GM12874 (cell line): ENCODE results near the gene SEC23IP.

Experiments
- CTCF ChIP-seq: IDR thresholded peaks from 2 replicates; pipeline ENCODE4 v1.5.1; 2011; ENCODE audit warnings: low read depth, mild to moderate bottlenecking, control low read depth, low read length, moderate library complexity; ENCODE audit not compliant: insufficient read depth

The SEC23IP gene

GRCh38 chr10:119919826-119920225, 27.3 kb downstream of the SEC23IP start:
- TF ChIP-seq CTCF, result no peak

DNA sequence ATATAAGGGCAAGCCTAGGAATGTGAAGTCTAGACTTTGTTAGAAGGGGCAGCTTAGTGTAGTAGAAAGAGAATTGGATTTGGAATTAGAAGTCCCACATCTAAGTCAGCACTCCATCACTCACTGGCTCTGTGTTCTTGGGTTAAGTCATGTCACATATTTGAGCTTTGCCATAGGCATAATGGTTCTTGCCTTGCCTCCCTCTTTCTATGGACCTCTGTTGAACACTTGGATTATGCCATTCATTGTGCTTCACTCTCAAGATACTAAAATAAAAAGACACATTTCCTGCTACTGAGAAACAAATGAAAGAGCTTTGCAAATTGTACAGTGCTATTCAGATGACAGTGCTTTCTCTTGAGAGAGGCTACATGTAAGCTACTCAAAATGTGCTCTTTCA, 35.9 kb downstream of the SEC23IP start:
- no peak for TF ChIP-seq CTCF

- no peak for TF ChIP-seq CTCF
Measured at GRCh38 chr10:119931871-119932270, 39.3 kb downstream of the SEC23IP start.

DNA sequence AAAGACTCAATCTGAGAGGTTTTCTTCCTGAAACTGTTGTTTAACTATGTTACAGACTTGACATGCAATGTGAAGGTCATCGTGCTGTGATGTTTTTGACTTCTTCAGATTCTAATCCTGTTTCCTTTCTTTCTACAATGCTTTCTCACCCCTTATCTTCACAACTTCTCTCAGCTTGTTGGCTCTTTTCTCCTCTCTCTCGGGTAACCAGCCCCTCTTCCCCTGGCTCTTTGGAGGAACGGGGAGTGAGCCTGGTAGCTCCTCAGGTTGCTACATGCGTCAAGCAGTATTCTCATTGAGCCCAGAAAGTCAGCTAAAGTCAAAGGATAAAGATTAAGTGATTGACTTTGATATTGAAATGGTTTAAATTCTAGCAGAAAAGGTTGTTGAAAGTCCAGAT, 40.1 kb downstream of the SEC23IP start:
- TF ChIP-seq CTCF, result no peak

DNA sequence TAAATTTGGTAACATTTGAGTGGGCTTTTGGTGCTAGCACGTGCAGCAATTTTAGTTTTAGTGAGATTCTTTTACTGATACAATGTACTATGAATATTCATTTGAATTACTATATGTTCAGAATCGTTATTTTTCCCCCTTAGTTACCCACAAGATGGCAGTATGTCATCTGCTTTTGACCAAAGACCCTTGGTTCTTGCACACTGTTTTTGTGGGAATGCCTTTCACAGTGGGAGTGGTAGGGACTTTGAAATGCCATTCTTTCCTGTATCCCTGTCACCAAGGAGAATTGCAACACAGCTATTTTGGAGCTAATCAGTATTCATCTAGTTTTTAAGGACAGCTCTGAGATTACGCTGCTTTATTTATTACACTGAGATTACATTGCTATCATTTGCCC, 40.6 kb downstream of the SEC23IP start:
- TF ChIP-seq CTCF, result no peak

GRCh38 chr10:119940487-119940886, 48.0 kb downstream of the SEC23IP start:
- no peak for TF ChIP-seq CTCF

- no peak for TF ChIP-seq CTCF
Measured at GRCh38 chr10:119942973-119943372, 50.4 kb downstream of the SEC23IP start.

DNA sequence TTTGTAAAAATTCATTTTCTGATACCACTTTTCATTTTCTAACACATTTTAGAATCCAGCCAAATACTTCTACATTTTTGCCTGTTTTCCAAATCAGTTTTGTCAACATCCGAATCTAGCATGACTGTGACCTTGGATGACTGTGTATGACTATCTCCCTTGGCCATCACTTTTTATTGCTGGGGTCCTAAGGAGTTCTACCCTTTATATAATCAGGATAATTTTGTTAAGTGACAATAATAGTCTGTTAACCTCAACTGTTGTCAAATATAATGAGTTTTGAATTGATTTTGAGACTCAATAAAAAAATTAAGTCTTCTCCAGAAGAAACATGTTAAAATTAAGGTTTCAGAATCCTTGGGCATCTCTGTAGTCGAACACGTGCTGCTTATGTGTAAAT, 53.3 kb downstream of the SEC23IP start:
- no peak for TF ChIP-seq CTCF
